ENCODE results near the gene IL17RA.

DNA sequence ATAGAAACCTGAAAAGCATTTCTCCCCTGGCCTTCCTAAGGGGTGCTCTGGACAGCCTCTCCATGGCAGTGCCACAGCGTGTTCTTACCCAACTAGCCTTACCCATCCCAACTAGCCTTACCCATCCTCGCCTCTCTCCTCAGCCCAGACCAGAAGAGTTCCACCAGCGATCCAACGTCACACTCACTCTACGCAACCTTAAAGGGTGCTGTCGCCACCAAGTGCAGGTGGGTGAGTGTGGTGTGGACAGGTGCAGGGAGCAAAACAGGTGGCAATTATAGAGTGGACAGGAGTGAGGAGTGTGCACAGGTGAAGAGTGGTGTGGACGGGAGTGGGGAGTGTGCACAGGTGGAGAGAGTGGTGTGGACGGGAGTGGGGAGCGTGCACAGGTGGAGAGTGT lies 18.6 kb downstream of the IL17RA start:
- TF ChIP-seq, protein P1, sequence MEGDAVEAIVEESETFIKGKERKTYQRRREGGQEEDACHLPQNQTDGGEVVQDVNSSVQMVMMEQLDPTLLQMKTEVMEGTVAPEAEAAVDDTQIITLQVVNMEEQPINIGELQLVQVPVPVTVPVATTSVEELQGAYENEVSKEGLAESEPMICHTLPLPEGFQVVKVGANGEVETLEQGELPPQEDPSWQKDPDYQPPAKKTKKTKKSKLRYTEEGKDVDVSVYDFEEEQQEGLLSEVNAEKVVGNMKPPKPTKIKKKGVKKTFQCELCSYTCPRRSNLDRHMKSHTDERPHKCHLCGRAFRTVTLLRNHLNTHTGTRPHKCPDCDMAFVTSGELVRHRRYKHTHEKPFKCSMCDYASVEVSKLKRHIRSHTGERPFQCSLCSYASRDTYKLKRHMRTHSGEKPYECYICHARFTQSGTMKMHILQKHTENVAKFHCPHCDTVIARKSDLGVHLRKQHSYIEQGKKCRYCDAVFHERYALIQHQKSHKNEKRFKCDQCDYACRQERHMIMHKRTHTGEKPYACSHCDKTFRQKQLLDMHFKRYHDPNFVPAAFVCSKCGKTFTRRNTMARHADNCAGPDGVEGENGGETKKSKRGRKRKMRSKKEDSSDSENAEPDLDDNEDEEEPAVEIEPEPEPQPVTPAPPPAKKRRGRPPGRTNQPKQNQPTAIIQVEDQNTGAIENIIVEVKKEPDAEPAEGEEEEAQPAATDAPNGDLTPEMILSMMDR (IDR thresholded peaks at IDR 0.05) = no peak
- TF ChIP-seq POLR2AphosphoS5 (IDR thresholded peaks at IDR 0.05) = no peak
